Rectal smooth muscle tissue (tissue), 1 donor: Measurements from ENCODE around the gene IQCK.

Experiments
- H3K27ac ChIP-seq: one replicate; pipeline ENCODE4 v1.7.0; 2013; ENCODE audit warnings: low read depth, low read length, inconsistent platforms
- H3K27me3 ChIP-seq: one replicate; pipeline ENCODE4 v1.7.0; 2013; ENCODE audit warnings: low read length; ENCODE audit not compliant: control insufficient read depth, insufficient read depth
- H3K36me3 ChIP-seq: one replicate; pipeline ENCODE4 v1.7.0; 2013; ENCODE audit warnings: low read length; ENCODE audit not compliant: control insufficient read depth, insufficient read depth
- H3K4me1 ChIP-seq: one replicate; pipeline ENCODE4 v1.7.0; 2013; ENCODE audit warnings: low read length; ENCODE audit not compliant: control insufficient read depth, insufficient read depth
- H3K4me3 ChIP-seq: one replicate; pipeline ENCODE4 v1.7.0; 2013; ENCODE audit warnings: low read length
- H3K9ac ChIP-seq: one replicate; pipeline ENCODE4 v1.7.0; 2013; ENCODE audit warnings: low read length

The IQCK gene

GRCh38 chr16:19703172-19703889, 14.7 kb upstream of the IQCK start:
- Histone ChIP-seq H3K27me3 (no peaks in the 10 kb centered on the region), H3K4me3 (no peak overlapping the region), H3K9ac (no peak overlapping the region), H3K27ac (no peak overlapping the region), H3K36me3 (peaks cover 20% of the 10 kb centered on the region), H3K4me1 (no peaks in the 10 kb centered on the region)

GRCh38 chr16:19704321-19705145, 13.5 kb upstream of the IQCK start:
- no peak overlapping the region for H3K9ac ChIP-seq
- no peaks in the 10 kb centered on the region for H3K4me1 ChIP-seq
- no peak overlapping the region for H3K27ac ChIP-seq
- H3K4me3 ChIP-seq, result no peak overlapping the region
- H3K36me3 ChIP-seq, result peaks cover 19% of the 10 kb centered on the region
- H3K27me3 ChIP-seq, result no peaks in the 10 kb centered on the region

DNA sequence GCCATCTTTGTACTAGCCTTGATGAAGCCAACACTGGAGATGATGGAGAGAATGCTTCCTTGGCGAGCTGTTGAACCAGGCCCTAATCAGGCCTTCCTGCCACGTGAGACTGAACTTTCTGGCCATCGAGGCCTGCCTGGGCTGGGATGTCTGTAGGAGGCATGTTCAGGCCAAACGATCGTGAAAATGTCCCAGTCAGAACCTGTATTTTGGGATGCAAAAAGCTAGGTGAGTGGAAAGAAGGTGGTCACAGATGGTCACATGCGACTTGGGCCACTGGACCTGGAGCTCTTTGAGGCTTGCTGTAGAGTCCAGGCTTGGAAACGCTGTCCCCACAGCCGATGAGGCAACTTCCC, 12.9 kb upstream of the IQCK start:
- no peak overlapping the region for H3K4me3 ChIP-seq
- no peak overlapping the region for H3K27ac ChIP-seq
- no peaks in the 10 kb centered on the region for H3K4me1 ChIP-seq
- no peaks in the 10 kb centered on the region for H3K27me3 ChIP-seq
- H3K9ac ChIP-seq, result no peak overlapping the region
- peaks cover 22% of the 10 kb centered on the region for H3K36me3 ChIP-seq

DNA sequence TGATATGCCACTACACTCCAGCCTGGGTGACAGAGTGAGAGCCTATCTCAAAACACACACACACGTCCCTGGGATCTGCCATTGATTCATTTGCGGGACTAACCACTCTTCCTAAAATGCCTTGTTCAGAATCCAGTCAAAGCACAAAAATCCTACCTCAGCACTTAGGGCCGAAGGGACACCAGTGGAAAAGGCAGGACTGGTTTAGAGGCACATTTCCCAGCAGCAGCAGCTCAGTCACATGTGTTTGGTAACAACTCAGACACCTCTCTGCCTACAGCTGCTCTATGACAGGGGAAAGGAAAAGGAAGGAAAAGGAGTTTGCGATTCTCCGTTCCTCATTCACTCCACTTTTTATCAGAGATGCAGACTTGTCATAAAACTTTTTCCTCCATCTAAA, 12.2 kb upstream of the IQCK start:
- Histone ChIP-seq H3K9ac (no peak overlapping the region), H3K4me1 (no peaks in the 10 kb centered on the region), H3K27ac (no peak overlapping the region), H3K27me3 (no peaks in the 10 kb centered on the region), H3K4me3 (no peak overlapping the region), H3K36me3 (peaks cover 22% of the 10 kb centered on the region)

DNA sequence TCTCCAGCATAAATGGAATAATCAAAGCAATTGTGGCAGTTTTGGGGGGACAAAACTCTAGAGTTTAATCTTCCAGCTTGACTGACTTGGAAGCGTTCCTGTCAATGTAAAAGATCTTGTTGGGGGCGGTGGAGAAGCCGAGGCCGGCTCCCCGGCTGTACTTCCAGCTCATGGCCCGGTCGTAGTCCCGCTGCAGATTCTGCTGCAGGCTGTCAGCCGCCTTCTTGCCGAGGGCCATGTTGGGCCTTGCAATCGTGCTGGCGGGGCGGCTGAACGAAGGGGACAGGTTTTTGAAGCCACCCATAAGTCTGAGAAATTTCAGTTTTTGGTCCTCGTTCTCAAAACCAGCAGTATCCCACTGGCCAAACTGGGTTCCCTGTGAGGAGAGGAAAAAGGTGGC, 11.2 kb upstream of the IQCK start:
- no peak overlapping the region for H3K9ac ChIP-seq

DNA sequence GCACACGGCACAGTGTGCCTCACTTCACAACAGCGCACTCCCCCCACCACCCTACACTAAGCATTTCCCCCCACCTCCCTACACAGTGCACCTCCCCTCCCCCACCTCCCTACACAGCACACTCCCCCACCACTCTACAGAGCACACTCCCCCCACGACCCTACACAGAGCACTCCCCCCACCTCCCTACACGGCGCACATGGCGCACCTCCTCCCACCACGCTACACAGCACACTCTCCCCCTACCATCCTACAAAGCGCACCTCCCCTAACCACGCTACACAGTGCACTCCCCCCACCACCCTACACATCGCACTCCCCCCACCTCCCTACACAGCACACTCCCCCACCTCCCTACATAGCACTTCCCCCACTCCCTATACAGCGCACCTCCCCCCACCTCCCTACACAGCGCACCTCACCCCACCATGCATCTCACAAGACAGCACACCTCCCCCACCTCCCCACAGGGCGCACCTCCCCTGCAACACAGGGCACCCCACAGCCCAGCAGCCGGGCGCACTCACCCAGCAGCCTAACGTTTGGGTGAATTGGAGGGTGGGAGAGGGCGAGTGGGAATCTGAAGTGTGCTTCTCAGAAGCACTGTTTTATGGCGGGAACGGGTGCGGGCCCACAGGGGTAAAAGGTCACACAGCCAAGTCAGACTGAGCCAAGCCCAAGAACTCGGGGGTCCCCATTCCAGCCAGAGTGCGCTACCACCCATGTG, 10.3 kb upstream of the IQCK start:
- no peak overlapping the region for H3K9ac ChIP-seq
- no peak overlapping the region for H3K27ac ChIP-seq
- H3K4me1 ChIP-seq, result no peaks in the 10 kb centered on the region
- peaks cover 22% of the 10 kb centered on the region for H3K36me3 ChIP-seq
- no peak overlapping the region for H3K4me3 ChIP-seq
- no peaks in the 10 kb centered on the region for H3K27me3 ChIP-seq

More for the DNA sequence above, 11.2 kb upstream of the IQCK start:
- no peak overlapping the region for H3K4me3 ChIP-seq
- no peaks in the 10 kb centered on the region for H3K4me1 ChIP-seq
- no peak overlapping the region for H3K27ac ChIP-seq
- peaks cover 22% of the 10 kb centered on the region for H3K36me3 ChIP-seq
- H3K27me3 ChIP-seq, result no peaks in the 10 kb centered on the region

DNA sequence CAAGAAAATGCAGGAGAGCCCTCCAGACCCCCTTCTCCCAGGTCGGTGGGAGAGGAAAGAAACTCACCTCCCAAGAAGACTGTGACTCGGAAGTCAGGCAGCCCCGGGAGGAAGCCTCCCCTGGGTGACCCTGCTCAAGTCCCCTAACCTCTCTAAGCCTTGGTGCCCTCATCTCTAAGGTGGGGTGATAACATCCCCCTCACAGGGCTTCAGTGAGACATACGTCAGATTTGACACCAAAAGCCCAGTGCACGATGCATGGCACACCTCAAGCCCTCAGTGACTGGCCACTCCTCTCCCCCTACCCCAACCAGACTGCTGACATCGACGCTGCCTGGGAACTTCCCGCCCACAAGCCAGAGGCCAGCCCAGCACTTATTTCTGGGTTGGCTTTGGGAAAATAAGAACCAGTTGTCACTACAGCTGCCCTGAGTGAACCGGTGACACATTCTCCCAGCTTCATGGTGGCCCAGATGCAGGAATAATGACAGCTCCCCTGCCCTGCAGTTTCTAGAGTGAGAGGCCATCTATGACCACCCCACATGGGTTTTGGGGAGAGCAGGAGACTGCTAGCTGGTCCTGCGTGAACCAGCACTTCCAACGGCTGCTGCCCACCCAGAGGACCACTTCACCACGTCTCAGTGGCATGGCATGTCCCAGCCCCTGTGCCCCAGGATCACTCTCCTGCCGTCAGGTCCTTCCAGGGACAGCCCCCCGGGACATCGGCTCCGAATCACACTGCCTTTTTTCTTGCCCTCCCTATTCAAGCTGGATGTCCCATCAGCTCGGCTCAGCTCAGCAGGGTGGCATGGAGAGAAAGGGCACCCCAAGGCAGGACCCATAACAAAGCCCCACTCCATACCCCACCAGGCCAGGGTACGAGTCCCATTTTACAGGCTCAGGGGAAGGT, 9.5 kb upstream of the IQCK start:
- no peak overlapping the region for H3K27ac ChIP-seq
- H3K27me3 ChIP-seq, result no peaks in the 10 kb centered on the region
- peaks cover 21% of the 10 kb centered on the region for H3K36me3 ChIP-seq
- H3K9ac ChIP-seq, result no peak overlapping the region
- H3K4me3 ChIP-seq, result no peak overlapping the region
- no peaks in the 10 kb centered on the region for H3K4me1 ChIP-seq

GRCh38 chr16:19709381-19710136, 8.5 kb upstream of the IQCK start:
- no peak overlapping the region for H3K27ac ChIP-seq
- H3K9ac ChIP-seq, result no peak overlapping the region

DNA sequence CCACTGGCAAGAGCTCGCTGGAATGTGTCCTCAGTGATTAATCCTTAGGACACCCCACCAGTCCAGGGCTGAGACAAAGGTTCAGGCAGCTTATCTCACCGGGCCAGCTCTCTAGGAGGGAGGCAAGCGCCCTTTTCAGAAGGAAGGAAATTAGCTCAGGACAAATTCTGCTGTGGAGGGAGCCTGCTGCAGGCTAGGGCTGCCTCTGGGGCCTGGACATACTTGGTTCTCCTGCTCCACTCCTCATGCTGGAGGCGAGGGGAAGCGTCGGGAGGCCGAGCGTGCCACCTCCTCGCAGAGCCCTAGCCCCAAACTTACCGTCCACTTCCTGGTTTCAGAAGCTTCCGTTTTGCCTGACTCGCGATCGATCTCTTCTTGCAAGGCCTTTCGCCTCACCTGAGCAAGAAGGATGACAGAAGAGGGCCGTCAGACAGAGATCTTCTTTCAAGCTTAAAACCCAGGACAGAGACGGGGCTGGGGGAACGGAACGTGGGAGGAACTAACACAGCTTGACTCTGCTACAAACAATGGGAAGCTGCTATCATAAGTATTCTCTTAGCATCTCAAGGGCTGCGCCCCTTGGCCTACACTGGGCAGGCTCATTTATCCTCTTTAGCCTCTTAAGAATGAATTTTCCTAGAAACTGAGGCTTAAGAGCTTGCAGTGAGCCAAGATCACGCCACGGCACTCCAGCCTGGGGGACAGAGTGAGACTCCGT, 7.7 kb upstream of the IQCK start:
- Histone ChIP-seq H3K36me3 (peaks cover 20% of the 10 kb centered on the region), H3K4me1 (no peaks in the 10 kb centered on the region), H3K27me3 (no peaks in the 10 kb centered on the region), H3K4me3 (no peak overlapping the region), H3K27ac (no peak overlapping the region), H3K9ac (no peak overlapping the region)

More at GRCh38 chr16:19709381-19710136, 8.5 kb upstream of the IQCK start:
- peaks cover 26% of the 10 kb centered on the region for H3K36me3 ChIP-seq
- H3K4me1 ChIP-seq, result no peaks in the 10 kb centered on the region
- no peaks in the 10 kb centered on the region for H3K27me3 ChIP-seq
- no peak overlapping the region for H3K4me3 ChIP-seq

GRCh38 chr16:19710991-19711545, 7.0 kb upstream of the IQCK start:
- peaks cover 19% of the 10 kb centered on the region for H3K36me3 ChIP-seq
- H3K4me1 ChIP-seq, result no peaks in the 10 kb centered on the region
- no peak overlapping the region for H3K4me3 ChIP-seq
- no peak overlapping the region for H3K9ac ChIP-seq
- H3K27ac ChIP-seq, result no peak overlapping the region
- H3K27me3 ChIP-seq, result no peaks in the 10 kb centered on the region

DNA sequence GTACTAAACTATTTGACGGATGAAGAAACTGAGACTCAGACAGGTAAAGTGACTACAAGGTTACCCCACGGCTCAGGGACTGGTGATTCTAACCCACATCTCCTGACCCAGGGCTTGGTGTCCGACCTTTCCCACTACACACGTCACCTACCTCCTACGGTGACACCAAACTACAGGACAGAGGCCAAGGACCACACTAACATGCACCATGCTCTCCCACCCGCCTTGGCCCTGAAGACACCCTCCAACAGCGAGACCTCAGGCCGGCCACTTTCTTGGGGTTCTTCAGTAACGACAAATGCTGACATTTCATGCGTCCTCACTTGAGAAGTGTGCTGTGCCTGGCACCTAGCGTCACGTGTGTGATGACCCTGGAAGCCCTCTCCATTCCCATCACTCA, 6.4 kb upstream of the IQCK start:
- Histone ChIP-seq H3K36me3 (peaks cover 19% of the 10 kb centered on the region), H3K27me3 (no peaks in the 10 kb centered on the region), H3K4me3 (no peak overlapping the region), H3K4me1 (no peaks in the 10 kb centered on the region), H3K9ac (no peak overlapping the region), H3K27ac (no peak overlapping the region)
